ENCODE data around the gene SERINC2. TPM values are rescaled to one million over a fixed set of nuclear protein-coding genes. Genes with fewer than 3 reads are reported as not detected.

The SERINC2 gene
- total RNA-seq, 2 donors from 2014 or later, result 0.32 TPM; not detected in 1

- H3K9me3 ChIP-seq (ENCODE audit: control insufficient read depth, low read length, poor library complexity, severe bottlenecking), result no peaks in the 10 kb centered on the region
- Mint-ChIP-seq H3K36me3 (ENCODE audit: low read depth) (peaks cover 7% of the 10 kb centered on the region), H3K4me3 (peak overlapping the region; percentile 98), H3K27ac (peak overlapping the region; percentile 21), H3K27me3 (peaks cover 81% of the 10 kb centered on the region), H3K4me1 (peaks cover 8% of the 10 kb centered on the region)
- no peak for DNase-seq
- ATAC-seq, result no peak
Measured at GRCh38 chr1:31412205-31412604, 808 bp upstream of the SERINC2 start.

GRCh38 chr1:31413405-31414001 is 490 bp downstream of the SERINC2 start:
- Mint-ChIP-seq H3K4me1 (peaks cover 6% of the 10 kb centered on the region), H3K4me3 (peak overlapping the region; percentile 98), H3K27ac (no peak overlapping the region), H3K36me3 (ENCODE audit: low read depth) (peaks cover 7% of the 10 kb centered on the region), H3K27me3 (peaks cover 80% of the 10 kb centered on the region)
- ATAC-seq (peak; percentile 53), DNase-seq (no peak)
- no peaks in the 10 kb centered on the region for H3K9me3 ChIP-seq (ENCODE audit: control insufficient read depth, low read length, poor library complexity, severe bottlenecking)

GRCh38 chr1:31414980-31415370 is 2.0 kb downstream of the SERINC2 start:
- no peaks in the 10 kb centered on the region for H3K9me3 ChIP-seq (ENCODE audit: control insufficient read depth, low read length, poor library complexity, severe bottlenecking)
- no peak for ATAC-seq
- peaks cover 6% of the 10 kb centered on the region for H3K4me1 Mint-ChIP-seq
- H3K36me3 Mint-ChIP-seq (ENCODE audit: low read depth), result peaks cover 7% of the 10 kb centered on the region
- DNase-seq, result no peak
- peaks cover 65% of the 10 kb centered on the region for H3K27me3 Mint-ChIP-seq
- no peak overlapping the region for H3K27ac Mint-ChIP-seq
- no peak overlapping the region for H3K4me3 Mint-ChIP-seq

- no peaks in the 10 kb centered on the region for H3K9me3 ChIP-seq (ENCODE audit: control insufficient read depth, low read length, poor library complexity, severe bottlenecking)
- H3K27ac Mint-ChIP-seq, result no peak overlapping the region
- no peak overlapping the region for H3K4me3 Mint-ChIP-seq
- H3K4me1 Mint-ChIP-seq, result peaks cover 6% of the 10 kb centered on the region
- H3K27me3 Mint-ChIP-seq, result peaks cover 58% of the 10 kb centered on the region
- ATAC-seq, result no peak
- DNase-seq, result no peak
- H3K36me3 Mint-ChIP-seq (ENCODE audit: low read depth), result peaks cover 7% of the 10 kb centered on the region
Measured at GRCh38 chr1:31415658-31416057, 2.6 kb downstream of the SERINC2 start.

GRCh38 chr1:31416101-31416736 is 3.2 kb downstream of the SERINC2 start:
- Mint-ChIP-seq H3K27ac (no peak overlapping the region), H3K4me1 (peaks cover 6% of the 10 kb centered on the region), H3K27me3 (peaks cover 52% of the 10 kb centered on the region), H3K4me3 (no peak overlapping the region), H3K36me3 (ENCODE audit: low read depth) (peaks cover 5% of the 10 kb centered on the region)
- H3K9me3 ChIP-seq (ENCODE audit: control insufficient read depth, low read length, poor library complexity, severe bottlenecking), result no peaks in the 10 kb centered on the region
- ATAC-seq (no peak), DNase-seq (no peak)

GRCh38 chr1:31417148-31417547 is 4.1 kb downstream of the SERINC2 start:
- H3K9me3 ChIP-seq (ENCODE audit: control insufficient read depth, low read length, poor library complexity, severe bottlenecking), result no peaks in the 10 kb centered on the region
- peaks cover 43% of the 10 kb centered on the region for H3K27me3 Mint-ChIP-seq
- H3K4me3 Mint-ChIP-seq, result no peak overlapping the region
- DNase-seq, result no peak
- H3K27ac Mint-ChIP-seq, result no peak overlapping the region
- ATAC-seq, result no peak
- H3K4me1 Mint-ChIP-seq, result peaks cover 6% of the 10 kb centered on the region
- peaks cover 2% of the 10 kb centered on the region for H3K36me3 Mint-ChIP-seq (ENCODE audit: low read depth)

GRCh38 chr1:31418626-31419323 is 5.8 kb downstream of the SERINC2 start:
- peaks cover under 1% of the 10 kb centered on the region for H3K36me3 Mint-ChIP-seq (ENCODE audit: low read depth)
- DNase-seq (no peak), ATAC-seq (no peak)
- no peak overlapping the region for H3K4me3 Mint-ChIP-seq
- no peak overlapping the region for H3K27ac Mint-ChIP-seq
- H3K9me3 ChIP-seq (ENCODE audit: control insufficient read depth, low read length, poor library complexity, severe bottlenecking), result no peaks in the 10 kb centered on the region
- H3K27me3 Mint-ChIP-seq, result peaks cover 48% of the 10 kb centered on the region
- H3K4me1 Mint-ChIP-seq, result peaks cover 10% of the 10 kb centered on the region

- ATAC-seq, result no peak
- Mint-ChIP-seq H3K27ac (no peak overlapping the region), H3K36me3 (ENCODE audit: low read depth) (no peaks in the 10 kb centered on the region), H3K27me3 (peaks cover 44% of the 10 kb centered on the region), H3K4me1 (peaks cover 9% of the 10 kb centered on the region), H3K4me3 (no peak overlapping the region)
- no peak for DNase-seq
- H3K9me3 ChIP-seq (ENCODE audit: control insufficient read depth, low read length, poor library complexity, severe bottlenecking), result no peaks in the 10 kb centered on the region
Measured at GRCh38 chr1:31420716-31421115, 7.7 kb downstream of the SERINC2 start.

- Mint-ChIP-seq H3K4me3 (no peak overlapping the region), H3K27me3 (peaks cover 38% of the 10 kb centered on the region), H3K4me1 (peaks cover 9% of the 10 kb centered on the region), H3K36me3 (ENCODE audit: low read depth) (no peaks in the 10 kb centered on the region), H3K27ac (no peak overlapping the region)
- ATAC-seq (no peak), DNase-seq (no peak)
- no peaks in the 10 kb centered on the region for H3K9me3 ChIP-seq (ENCODE audit: control insufficient read depth, low read length, poor library complexity, severe bottlenecking)
Measured at GRCh38 chr1:31421371-31422040, 8.5 kb downstream of the SERINC2 start.

- Mint-ChIP-seq H3K27me3 (peaks cover 28% of the 10 kb centered on the region), H3K27ac (no peak overlapping the region), H3K36me3 (ENCODE audit: low read depth) (no peaks in the 10 kb centered on the region), H3K4me1 (peaks cover 9% of the 10 kb centered on the region), H3K4me3 (peak overlapping the region; percentile 52)
- DNase-seq, result peak; percentile 23 to 50 (median 34)
- no peaks in the 10 kb centered on the region for H3K9me3 ChIP-seq (ENCODE audit: control insufficient read depth, low read length, poor library complexity, severe bottlenecking)
- peak; percentile 78 for ATAC-seq
Measured at GRCh38 chr1:31422505-31423319, 9.7 kb downstream of the SERINC2 start.

- ATAC-seq (peak; percentile 75), DNase-seq (no peak)
- no peaks in the 10 kb centered on the region for H3K9me3 ChIP-seq (ENCODE audit: control insufficient read depth, low read length, poor library complexity, severe bottlenecking)
- Mint-ChIP-seq H3K27ac (no peak overlapping the region), H3K36me3 (ENCODE audit: low read depth) (no peaks in the 10 kb centered on the region), H3K4me3 (no peak overlapping the region), H3K4me1 (peaks cover 13% of the 10 kb centered on the region), H3K27me3 (peaks cover 28% of the 10 kb centered on the region)
Measured at GRCh38 chr1:31423418-31423947, 10.5 kb downstream of the SERINC2 start.

- no peak for DNase-seq
- no peaks in the 10 kb centered on the region for H3K9me3 ChIP-seq (ENCODE audit: control insufficient read depth, low read length, poor library complexity, severe bottlenecking)
- no peak overlapping the region for H3K4me3 Mint-ChIP-seq
- no peaks in the 10 kb centered on the region for H3K36me3 Mint-ChIP-seq (ENCODE audit: low read depth)
- no peak overlapping the region for H3K27ac Mint-ChIP-seq
- H3K4me1 Mint-ChIP-seq, result peaks cover 13% of the 10 kb centered on the region
- peaks cover 28% of the 10 kb centered on the region for H3K27me3 Mint-ChIP-seq
- ATAC-seq, result no peak
Measured at GRCh38 chr1:31424568-31424967, 11.6 kb downstream of the SERINC2 start.

Data from T-helper 17 cell (primary cell).